A549 (cell line): ENCODE measurements around the gene MVK.

Experiments
- MAFK ChIP-seq: fragments of 450-650 bp; IDR thresholded peaks from 2 replicates; pipeline ENCODE4 v1.6.1; 2014; ENCODE audit not compliant: partially characterized antibody
- NPAS2 ChIP-seq: fragments of 250-450 bp; sonication (Bioruptor Pico); IDR thresholded peaks from 2 replicates; pipeline ENCODE4 v1.8.0; 2022; ENCODE audit warnings: mild to moderate bottlenecking, moderate library complexity, borderline replicate concordance
- SMC3 ChIP-seq: fragments of >200 bp; sonication (Bioruptor Twin); formaldehyde crosslinking; IDR thresholded peaks from 3 replicates; pipeline ENCODE4 v1.6.1; 2018; ENCODE audit warnings: inconsistent platforms
- USF2 ChIP-seq: fragments of 450-650 bp; IDR thresholded peaks from 2 replicates; pipeline ENCODE4 v1.6.1; 2014; ENCODE audit warnings: antibody characterized with exemption
- TF ChIP-seq, protein P1 (sequence below): fragments of >200 bp; sonication (Bioruptor Twin); formaldehyde crosslinking; IDR thresholded peaks from 3 replicates; pipeline ENCODE4 v1.5.1; 2016
- TF ChIP-seq, protein P2 (sequence below): fragments of 200-600 bp; sonication (generic); IDR thresholded peaks from 2 replicates; pipeline ENCODE4 v1.6.1; 2016; ENCODE audit warnings: antibody characterized with exemption, mild to moderate bottlenecking, moderate library complexity

GRCh38 chr12:109558374-109559199 is 15.0 kb upstream of the MVK start:
- TF ChIP-seq, protein P1, sequence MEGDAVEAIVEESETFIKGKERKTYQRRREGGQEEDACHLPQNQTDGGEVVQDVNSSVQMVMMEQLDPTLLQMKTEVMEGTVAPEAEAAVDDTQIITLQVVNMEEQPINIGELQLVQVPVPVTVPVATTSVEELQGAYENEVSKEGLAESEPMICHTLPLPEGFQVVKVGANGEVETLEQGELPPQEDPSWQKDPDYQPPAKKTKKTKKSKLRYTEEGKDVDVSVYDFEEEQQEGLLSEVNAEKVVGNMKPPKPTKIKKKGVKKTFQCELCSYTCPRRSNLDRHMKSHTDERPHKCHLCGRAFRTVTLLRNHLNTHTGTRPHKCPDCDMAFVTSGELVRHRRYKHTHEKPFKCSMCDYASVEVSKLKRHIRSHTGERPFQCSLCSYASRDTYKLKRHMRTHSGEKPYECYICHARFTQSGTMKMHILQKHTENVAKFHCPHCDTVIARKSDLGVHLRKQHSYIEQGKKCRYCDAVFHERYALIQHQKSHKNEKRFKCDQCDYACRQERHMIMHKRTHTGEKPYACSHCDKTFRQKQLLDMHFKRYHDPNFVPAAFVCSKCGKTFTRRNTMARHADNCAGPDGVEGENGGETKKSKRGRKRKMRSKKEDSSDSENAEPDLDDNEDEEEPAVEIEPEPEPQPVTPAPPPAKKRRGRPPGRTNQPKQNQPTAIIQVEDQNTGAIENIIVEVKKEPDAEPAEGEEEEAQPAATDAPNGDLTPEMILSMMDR = no peak
- TF ChIP-seq, protein P2, sequence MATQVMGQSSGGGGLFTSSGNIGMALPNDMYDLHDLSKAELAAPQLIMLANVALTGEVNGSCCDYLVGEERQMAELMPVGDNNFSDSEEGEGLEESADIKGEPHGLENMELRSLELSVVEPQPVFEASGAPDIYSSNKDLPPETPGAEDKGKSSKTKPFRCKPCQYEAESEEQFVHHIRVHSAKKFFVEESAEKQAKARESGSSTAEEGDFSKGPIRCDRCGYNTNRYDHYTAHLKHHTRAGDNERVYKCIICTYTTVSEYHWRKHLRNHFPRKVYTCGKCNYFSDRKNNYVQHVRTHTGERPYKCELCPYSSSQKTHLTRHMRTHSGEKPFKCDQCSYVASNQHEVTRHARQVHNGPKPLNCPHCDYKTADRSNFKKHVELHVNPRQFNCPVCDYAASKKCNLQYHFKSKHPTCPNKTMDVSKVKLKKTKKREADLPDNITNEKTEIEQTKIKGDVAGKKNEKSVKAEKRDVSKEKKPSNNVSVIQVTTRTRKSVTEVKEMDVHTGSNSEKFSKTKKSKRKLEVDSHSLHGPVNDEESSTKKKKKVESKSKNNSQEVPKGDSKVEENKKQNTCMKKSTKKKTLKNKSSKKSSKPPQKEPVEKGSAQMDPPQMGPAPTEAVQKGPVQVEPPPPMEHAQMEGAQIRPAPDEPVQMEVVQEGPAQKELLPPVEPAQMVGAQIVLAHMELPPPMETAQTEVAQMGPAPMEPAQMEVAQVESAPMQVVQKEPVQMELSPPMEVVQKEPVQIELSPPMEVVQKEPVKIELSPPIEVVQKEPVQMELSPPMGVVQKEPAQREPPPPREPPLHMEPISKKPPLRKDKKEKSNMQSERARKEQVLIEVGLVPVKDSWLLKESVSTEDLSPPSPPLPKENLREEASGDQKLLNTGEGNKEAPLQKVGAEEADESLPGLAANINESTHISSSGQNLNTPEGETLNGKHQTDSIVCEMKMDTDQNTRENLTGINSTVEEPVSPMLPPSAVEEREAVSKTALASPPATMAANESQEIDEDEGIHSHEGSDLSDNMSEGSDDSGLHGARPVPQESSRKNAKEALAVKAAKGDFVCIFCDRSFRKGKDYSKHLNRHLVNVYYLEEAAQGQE = no peak
- no peak for TF ChIP-seq USF2
- no peak for TF ChIP-seq NPAS2 (CRISPR knock-in tag)
- TF ChIP-seq MAFK = no peak
- TF ChIP-seq SMC3 = no peak
